HL-60 (cell line): ENCODE data around the gene CEACAM4.

Experiments
- DNase-seq, 2 experiments: peaks; one replicate each; pipeline ENCODE4 v3.0.0-alpha.2; 2010 to 2020; ENCODE audit warnings: low read depth in 1 of 2, low spot score in 1 of 2
- H3K27ac ChIP-seq: fragments of 250-450 bp; sonication (Bioruptor Pico); replicated peaks from 2 replicates; pipeline ENCODE4 v1.5.1; 2020; ENCODE audit warnings: mild to moderate bottlenecking, moderate library complexity
- H3K27me3 ChIP-seq: fragments of 250-450 bp; sonication (Bioruptor Pico); 2 replicates; pipeline ENCODE4 v1.5.1; 2021; ENCODE audit warnings: mild to moderate bottlenecking, moderate library complexity; ENCODE audit not compliant: insufficient read depth, poor library complexity, severe bottlenecking
- H3K4me3 ChIP-seq: replicated peaks from 2 replicates; pipeline ENCODE4 v1.5.1; 2011; ENCODE audit warnings: mild to moderate bottlenecking, control low read depth, low read length; ENCODE audit not compliant: insufficient read depth
- CTCF ChIP-seq: IDR thresholded peaks from one replicate; pipeline ENCODE4 v1.5.1; 2011; ENCODE audit warnings: low read length, control low read depth, inconsistent platforms; ENCODE audit not compliant: insufficient read depth
- GABPA ChIP-seq: IDR thresholded peaks from 2 replicates; pipeline ENCODE4 v1.6.1; 2012; ENCODE audit warnings: low read depth
- POLR2AphosphoS5 ChIP-seq: IDR thresholded peaks from 2 replicates; pipeline ENCODE4 v1.6.1; 2012; ENCODE audit warnings: low read depth
- SPI1 ChIP-seq: IDR thresholded peaks from 2 replicates; pipeline ENCODE4 v1.6.1; 2012; ENCODE audit warnings: low read depth, mild to moderate bottlenecking, borderline replicate concordance
- TF ChIP-seq, protein P1 (sequence below): IDR thresholded peaks from 2 replicates; pipeline ENCODE4 v1.6.1; 2012; ENCODE audit warnings: low read depth; ENCODE audit not compliant: insufficient replicate concordance

The CEACAM4 gene

GRCh38 chr19:41610789-41611188, 16.1 kb downstream of the CEACAM4 start:
- no peak for TF ChIP-seq SPI1
- TF ChIP-seq POLR2AphosphoS5, result no peak
- TF ChIP-seq CTCF, result no peak
- TF ChIP-seq GABPA, result no peak
- no peaks in the 10 kb centered on the region for H3K27me3 ChIP-seq
- no peak overlapping the region for H3K27ac ChIP-seq
- no peak overlapping the region for H3K4me3 ChIP-seq
- DNase-seq, result no peak

DNA sequence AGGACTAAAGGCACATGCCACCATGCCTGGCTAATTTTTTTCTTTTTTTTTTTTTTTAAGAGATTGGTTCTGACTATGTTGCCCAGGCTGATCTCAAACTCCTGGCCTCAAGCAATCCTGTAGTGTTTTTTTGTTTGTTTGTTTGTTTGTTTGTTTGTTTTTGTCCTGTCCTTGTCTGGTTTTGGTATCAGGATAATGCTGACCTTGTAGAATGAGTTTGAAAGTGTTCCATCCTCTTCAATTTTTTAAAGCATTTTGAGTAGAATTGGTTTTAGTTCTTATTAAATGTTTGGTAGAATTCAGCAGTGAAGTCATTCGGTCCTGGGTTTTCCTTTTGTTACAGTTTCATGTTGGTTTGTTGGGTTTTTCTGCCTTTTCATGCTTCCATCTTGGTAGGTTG, 19.2 kb downstream of the CEACAM4 start:
- no peaks in the 10 kb centered on the region for H3K27me3 ChIP-seq
- TF ChIP-seq GABPA, result no peak
- no peak for TF ChIP-seq POLR2AphosphoS5
- no peak for TF ChIP-seq SPI1
- TF ChIP-seq CTCF, result no peak
- TF ChIP-seq, protein P1, sequence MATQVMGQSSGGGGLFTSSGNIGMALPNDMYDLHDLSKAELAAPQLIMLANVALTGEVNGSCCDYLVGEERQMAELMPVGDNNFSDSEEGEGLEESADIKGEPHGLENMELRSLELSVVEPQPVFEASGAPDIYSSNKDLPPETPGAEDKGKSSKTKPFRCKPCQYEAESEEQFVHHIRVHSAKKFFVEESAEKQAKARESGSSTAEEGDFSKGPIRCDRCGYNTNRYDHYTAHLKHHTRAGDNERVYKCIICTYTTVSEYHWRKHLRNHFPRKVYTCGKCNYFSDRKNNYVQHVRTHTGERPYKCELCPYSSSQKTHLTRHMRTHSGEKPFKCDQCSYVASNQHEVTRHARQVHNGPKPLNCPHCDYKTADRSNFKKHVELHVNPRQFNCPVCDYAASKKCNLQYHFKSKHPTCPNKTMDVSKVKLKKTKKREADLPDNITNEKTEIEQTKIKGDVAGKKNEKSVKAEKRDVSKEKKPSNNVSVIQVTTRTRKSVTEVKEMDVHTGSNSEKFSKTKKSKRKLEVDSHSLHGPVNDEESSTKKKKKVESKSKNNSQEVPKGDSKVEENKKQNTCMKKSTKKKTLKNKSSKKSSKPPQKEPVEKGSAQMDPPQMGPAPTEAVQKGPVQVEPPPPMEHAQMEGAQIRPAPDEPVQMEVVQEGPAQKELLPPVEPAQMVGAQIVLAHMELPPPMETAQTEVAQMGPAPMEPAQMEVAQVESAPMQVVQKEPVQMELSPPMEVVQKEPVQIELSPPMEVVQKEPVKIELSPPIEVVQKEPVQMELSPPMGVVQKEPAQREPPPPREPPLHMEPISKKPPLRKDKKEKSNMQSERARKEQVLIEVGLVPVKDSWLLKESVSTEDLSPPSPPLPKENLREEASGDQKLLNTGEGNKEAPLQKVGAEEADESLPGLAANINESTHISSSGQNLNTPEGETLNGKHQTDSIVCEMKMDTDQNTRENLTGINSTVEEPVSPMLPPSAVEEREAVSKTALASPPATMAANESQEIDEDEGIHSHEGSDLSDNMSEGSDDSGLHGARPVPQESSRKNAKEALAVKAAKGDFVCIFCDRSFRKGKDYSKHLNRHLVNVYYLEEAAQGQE, result no peak
- H3K4me3 ChIP-seq, result no peak overlapping the region
- no peak for DNase-seq
- H3K27ac ChIP-seq, result no peak overlapping the region

DNA sequence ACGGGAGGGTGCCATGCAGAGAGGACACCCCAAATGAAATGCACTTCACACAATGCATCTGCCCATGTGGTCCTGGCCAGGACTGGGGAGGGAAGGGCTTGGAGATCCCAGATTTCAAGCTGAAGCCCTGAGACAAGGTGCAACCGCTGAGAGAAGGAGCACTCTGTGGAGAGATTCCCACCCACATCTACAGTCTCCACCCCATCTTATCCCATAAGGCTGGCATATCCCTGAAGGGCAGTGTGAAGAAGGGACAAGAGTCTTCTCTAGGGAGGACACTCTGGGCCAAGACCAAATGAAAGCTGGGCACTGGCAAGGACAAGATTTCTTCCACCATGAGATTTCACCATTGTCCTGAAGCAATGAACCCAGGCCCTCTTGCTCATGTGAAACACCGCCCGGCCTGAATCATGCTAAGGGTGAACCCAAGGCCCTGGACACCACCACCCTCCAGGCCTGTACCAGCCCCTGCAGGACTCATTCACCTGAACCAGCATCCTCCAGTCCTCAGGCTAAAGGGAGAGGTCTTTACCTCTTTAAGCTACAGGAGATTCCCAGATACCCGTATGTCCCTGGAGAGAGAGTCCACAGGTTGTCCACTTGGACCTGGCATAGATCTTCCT, 20.5 kb downstream of the CEACAM4 start:
- H3K27ac ChIP-seq, result no peak overlapping the region
- H3K4me3 ChIP-seq, result no peak overlapping the region
- no peaks in the 10 kb centered on the region for H3K27me3 ChIP-seq
- TF ChIP-seq GABPA, result no peak
- TF ChIP-seq, protein P1, result no peak
- TF ChIP-seq POLR2AphosphoS5, result no peak
- no peak for TF ChIP-seq SPI1
- no peak for TF ChIP-seq CTCF
- DNase-seq, result no peak

DNA sequence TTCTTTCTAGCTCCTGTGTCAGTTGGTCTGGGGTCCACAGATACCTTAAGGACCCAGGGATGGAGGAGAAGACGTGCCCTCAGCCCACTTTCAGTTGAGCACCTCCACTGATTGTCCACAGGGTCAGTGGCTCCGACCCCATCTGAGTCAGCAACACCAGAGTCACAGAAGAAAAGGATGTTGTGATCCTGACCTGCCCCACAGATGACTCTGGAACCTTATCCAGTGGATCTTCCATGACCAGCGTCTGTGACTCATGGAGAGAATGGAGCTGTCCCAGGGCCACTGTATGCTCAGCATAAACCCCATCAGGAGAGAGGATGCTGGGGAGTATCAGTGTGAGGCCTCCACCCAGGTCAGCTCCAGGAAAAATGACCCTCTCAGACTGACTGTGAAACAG, 22.0 kb downstream of the CEACAM4 start:
- Histone ChIP-seq H3K27me3 (no peaks in the 10 kb centered on the region), H3K4me3 (no peak overlapping the region), H3K27ac (no peak overlapping the region)
- TF ChIP-seq, protein P1, result no peak
- TF ChIP-seq CTCF (no peak), POLR2AphosphoS5 (no peak), GABPA (no peak), SPI1 (no peak)
- DNase-seq, result no peak
